Limb (tissue), 2 donors: ENCODE measurements around the gene YTHDF1.
"Not testable (repeated sequence)": the region's sequence is repeated elsewhere in the genome, so short reads cannot be mapped to it uniquely, and the experiment has no call there.

ENCODE experiments used
- DNase-seq, 2 donors: peaks; one replicate each; pipeline ENCODE4 v3.0.0-alpha.2; 2016; ENCODE audit errors: extremely low spot score in 2 of 2

The YTHDF1 gene

DNA sequence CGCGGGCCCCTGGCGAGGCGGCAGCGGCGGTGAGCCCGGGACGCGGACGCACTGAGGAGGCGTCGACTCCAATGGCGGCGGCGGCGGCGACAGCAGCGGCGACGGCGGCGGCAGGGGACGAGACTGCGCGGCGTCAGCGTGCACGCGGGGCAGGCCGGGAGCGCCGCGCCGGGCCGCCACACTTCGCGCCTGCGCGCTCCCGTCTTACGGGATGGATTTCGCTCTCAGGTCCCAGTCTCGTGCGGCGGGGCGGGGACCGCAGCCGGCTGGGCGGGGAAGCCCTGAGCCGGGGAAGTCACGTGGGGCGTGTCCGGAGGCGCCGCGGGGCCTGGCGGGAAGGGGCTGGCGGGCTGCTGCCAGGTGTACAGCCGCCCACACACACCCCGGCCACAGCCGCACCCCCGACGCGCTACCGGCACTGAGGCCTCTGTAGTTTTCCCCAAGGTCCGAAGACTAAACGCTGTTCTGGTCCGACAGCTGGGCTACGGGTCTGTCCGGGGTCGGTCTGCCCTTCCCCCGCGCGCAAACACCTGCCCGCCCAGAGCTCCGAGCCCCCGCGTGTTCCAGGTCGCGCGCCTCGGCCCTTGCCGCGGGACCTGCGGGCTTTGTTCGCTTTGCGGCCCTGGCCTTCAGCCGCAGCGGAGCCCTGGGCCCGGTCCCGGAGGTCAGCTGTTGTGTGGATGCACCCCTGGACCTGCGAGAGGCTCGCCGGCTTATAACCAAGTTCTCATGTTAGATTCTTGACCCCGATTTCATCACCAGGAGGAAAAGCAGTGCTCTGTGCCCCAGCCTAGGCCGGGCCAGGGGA lies at the start of gene YTHDF1:
YTHDF1 (minus strand) TSS at position 91 of the 808 bp plus-strand sequence. CDS start 239 bp downstream, outside the sequence.
- DNase-seq = peak; percentile 97

DNA sequence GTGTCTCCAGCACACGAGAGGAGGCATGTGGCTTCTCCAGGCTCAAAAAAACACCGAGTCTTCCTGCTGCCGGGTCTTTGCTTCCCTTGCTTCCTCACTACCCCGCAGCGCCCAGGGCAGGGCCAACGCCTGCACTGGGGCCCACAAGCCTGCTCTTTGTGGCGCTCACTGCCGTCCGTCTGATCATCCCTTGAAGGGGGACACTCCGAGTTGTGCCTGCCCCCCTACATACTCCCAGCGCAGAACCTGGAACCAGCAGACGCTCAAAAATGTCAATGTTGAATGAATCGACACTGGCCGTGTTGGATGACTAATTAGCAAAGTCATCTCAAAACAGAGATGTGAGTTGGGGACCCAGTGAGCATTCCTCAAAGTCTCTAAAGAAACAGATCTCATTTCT lies 48.6 kb upstream of the YTHDF1 start:
- no peak for DNase-seq

GRCh38 chr20:63264000-63264399 lies 48.1 kb upstream of the YTHDF1 start:
- DNase-seq = no peak

DNA sequence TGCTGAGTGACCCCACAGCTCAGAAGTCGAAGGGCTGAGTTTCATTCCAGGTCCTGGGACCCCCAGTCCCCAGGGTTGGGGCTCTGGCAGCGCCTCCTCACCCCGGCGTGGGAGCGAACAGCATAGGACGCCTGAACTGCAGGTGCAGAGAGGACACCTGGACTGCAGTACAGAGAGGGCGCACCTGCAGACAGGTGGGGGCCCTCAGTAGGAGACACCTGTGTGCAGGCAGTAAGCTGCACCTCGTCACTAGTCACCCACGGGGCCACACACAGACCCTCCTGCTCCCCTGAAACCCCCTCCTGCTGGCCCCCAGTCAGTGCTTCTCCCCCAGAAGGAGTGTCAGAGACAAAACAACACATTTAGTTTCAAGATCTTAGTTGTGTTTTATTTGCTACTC lies 46.9 kb upstream of the YTHDF1 start:
- DNase-seq = no peak

GRCh38 chr20:63261795-63262528 lies 46.0 kb upstream of the YTHDF1 start:
- no peak for DNase-seq

DNA sequence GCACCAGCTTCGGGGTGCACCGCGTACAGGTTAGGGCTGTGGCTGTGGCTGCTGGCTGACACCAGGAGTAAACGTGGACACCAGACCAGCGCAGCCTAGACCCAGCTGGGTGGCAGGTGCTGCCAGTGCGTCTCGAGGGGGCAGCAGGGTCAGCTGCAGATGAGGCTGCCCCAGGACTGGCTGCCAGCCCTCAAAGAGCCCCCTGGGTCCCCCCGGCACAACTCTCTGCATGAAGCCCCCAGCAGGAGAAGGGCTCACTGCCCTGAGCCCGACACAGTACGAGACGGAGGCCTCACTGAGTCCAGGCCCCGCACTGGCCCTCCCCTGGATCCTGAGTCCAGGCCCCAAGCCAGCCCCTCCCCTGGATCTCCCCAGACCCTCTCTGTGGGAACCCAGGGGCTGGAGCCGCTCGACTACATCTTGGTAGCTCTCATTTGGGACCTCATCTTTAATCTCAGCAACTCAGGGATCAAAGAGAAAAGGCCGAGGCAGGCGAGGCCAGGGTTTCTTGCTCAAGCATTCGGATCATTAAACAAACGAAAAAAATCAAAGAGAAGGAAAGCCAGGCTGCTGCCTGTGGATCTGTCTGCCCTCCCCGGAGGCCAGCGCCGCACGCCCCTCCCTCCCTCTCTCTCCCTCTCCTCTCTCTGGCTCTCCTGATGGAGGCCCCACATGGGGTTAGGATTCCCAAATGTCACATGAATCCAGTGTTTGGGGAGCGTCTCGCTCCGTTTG lies 45.3 kb upstream of the YTHDF1 start:
- DNase-seq = peak in 1 of 2 donors; percentile 34

DNA sequence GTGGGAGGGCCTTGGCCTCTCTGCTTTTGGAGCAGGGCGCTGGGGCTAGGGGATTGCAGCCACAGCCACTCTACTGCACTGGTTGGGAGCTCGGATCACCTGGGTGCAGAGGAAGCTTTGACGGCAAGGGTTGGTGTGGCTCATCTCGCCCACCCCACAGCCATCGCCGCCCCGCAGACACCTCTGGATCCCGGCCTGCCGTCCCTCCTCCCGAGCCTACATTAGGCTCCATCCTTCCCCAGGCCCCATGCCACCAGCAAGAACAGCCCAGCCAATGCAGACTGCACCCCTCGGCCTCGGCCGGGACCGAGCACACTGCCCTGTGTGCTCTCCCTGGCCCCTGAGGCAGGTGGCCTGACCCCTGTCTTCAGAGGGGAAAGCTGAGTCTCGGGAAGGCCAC lies 44.6 kb upstream of the YTHDF1 start:
- DNase-seq = no peak

DNA sequence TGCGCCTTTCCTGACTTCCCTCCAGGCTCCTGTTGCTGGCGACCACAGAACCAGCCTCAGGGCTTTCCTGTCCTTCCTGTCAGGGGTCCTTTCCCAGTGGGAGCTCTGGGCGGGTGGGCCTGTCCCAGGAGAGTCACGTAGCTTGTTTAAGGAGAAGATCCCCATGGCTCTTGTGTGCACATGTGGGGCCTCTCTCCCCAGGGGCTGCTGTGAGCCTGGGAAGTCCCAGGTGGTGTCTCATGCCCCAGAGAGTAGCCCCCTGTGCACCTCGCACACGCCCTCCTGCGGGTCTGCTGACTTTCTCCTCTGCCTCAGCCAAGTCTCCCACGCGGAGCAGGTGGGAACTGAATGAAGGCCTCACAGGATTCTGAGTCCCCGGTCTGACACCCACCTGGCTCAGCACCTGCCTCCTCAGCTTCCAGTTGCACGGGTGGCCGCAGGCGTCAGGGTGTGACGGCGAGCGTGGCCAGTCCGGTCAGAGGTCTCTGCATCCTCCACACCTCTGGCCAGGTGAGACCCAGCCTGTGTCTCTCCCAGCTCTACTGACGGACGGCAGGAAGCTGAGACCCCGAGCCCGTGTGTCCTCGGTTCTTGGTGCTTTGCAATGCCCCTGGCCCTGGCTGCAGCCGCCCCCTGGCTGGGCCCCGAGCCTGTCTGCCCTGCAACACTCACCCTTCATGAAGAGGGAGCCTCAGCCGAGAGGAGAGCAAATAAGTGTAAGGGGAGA lies 44.0 kb upstream of the YTHDF1 start:
- DNase-seq = no peak

DNA sequence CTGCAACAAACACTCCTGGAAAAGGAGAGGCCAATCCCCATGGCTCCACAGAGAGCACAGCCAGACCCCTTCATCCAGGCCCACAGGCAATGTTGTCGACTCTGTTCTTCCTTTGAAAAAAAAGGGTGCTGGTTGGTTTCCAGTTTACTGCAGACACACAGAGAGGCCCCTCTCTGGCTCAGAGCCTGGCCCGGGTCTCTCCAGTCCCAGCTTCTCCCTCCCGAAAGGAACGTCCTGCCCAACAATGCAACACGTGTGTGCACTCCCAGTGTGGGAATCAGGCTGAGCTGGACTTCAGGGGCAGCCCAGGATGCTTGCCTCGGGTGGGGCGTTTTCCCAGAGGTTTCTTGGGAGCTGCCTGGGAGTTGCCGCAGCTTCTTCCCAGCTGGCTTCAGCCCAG lies 42.9 kb upstream of the YTHDF1 start:
- DNase-seq = peak in 1 of 2 donors; percentile 45

- DNase-seq = no peak
These were observed 41.7 kb upstream of the YTHDF1 start for GRCh38 chr20:63257629-63258028.

- no peak for DNase-seq
These were observed 41.0 kb upstream of the YTHDF1 start for GRCh38 chr20:63256954-63257353.

- DNase-seq = no peak
These were observed 40.2 kb upstream of the YTHDF1 start for GRCh38 chr20:63255931-63256704.

DNA sequence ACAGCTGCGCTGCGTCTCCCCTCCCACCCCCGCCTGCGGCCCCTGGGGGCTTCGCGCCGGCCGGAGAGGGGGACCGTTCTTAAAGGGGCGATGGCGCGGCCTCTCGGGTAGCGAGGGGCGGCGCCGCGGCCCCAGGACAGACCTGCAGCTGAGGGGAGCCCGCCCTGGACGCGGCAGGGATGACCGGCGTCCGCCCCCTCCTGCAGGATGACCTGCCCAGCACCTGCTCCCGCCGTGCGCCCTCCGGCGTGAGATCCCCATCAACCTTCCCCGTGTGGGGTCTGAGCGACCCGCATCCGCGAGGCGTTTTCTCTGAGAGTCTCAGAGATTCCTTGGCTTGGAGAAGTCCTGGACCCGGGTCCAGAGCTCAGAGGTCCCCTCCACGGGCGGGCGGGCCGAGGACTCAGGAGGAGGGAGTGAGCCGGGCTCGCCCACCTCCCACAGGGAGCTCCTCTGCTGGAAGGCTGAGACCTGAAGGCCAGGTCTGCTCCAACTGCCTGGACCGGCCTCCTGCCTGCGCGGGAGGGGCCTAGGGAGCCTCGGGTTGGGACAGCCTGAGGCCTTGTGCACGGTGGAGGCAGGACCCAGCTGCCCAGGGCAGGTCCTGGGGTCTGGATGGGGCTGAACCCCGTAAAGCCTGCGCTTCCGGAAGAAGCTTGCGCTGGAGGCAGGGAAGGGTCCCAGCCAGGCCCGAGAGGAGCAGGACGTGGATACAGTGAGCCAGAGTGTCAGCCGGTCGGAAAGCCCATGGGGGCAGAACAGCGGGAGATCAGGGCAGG lies 38.9 kb upstream of the YTHDF1 start:
- DNase-seq = no peak

- DNase-seq = peak in 1 of 2 donors; percentile 82
These were observed 38.3 kb upstream of the YTHDF1 start, which contains the start of gene NKAIN4 for GRCh38 chr20:63254232-63254605. Gene NKAIN4, minus strand, starts transcription at chr20:63254463. Its CDS starts 13 bp downstream, at chr20:63254450.

GRCh38 chr20:63253438-63254231 lies 37.7 kb upstream of the YTHDF1 start:
- peak; percentile 32 to 82 for DNase-seq

- no peak for DNase-seq
These were observed 37.1 kb upstream of the YTHDF1 start for GRCh38 chr20:63253065-63253437.

DNA sequence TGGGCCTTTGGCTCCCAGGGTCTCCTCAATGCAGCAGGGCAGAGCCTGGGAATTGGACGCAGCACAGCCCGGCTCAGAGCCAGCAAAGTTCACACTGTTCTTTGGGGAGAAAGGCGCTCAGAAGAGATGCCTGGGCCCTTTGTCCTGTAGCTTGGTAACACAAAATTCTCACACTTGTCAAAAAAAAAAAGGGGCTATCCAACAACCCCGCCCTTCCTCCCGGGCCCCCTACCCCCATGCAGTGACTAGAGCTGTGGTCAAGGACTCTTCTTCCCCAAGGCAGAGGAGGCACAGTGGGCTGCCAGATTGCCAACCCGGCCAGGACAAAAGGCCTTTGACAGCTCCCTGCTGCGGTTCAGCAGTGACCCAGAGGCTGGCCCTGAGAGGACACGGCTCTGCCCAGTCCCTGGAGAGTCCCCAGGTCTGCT lies 36.4 kb upstream of the YTHDF1 start:
- no peak for DNase-seq

DNA sequence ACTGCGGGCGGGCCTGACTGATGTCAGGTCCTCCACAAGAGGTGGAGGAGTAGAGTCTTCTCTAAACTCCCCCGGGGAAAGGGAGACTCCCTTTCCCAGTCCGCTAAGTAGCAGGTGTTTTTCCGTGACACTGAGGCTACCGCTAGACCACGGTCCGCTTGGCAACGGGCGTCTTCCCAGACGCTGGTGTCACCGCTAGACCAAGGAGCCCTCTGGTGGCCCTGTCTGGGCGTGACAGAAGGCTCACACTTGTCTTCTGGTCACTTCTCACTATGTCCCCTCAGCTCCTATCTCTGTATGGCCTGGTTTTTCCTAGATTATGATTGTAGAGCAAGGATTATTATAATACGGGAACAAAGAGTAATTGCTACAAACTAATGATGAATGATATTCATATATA lies 35.4 kb upstream of the YTHDF1 start:
- not testable (repeated sequence) for DNase-seq

GRCh38 chr20:63249891-63250290 lies 34.0 kb upstream of the YTHDF1 start:
- DNase-seq = no peak
